Loucy (cell line): Measurements from ENCODE around the gene SLC4A8.

ENCODE experiments used
- H2AFZ ChIP-seq: fragments of 200-600 bp; sonication (generic); 2 replicates; pipeline ENCODE4 v1.6.0; 2016; ENCODE audit warnings: antibody characterized with exemption, mild to moderate bottlenecking, low read length, moderate library complexity
- H3F3A ChIP-seq: fragments of 200-600 bp; 2 replicates; pipeline ENCODE4 v1.6.0; 2016; ENCODE audit warnings: antibody characterized with exemption, low read depth, mild to moderate bottlenecking
- H3K27me3 ChIP-seq: fragments of 200-600 bp; sonication (generic); 2 replicates; pipeline ENCODE4 v1.6.1; 2014; ENCODE audit warnings: low read length, mild to moderate bottlenecking; ENCODE audit not compliant: insufficient read depth, poor library complexity, severe bottlenecking
- H3K36me3 ChIP-seq: fragments of 200-600 bp; sonication (generic); 2 replicates; pipeline ENCODE4 v1.6.1; 2016; ENCODE audit warnings: low read length; ENCODE audit not compliant: insufficient read depth
- H3K4me1 ChIP-seq: fragments of 200-600 bp; sonication (generic); 2 replicates; pipeline ENCODE4 v1.5.1; 2014; ENCODE audit warnings: low read length, mild to moderate bottlenecking; ENCODE audit not compliant: insufficient read depth, poor library complexity, severe bottlenecking
- H3K4me2 ChIP-seq: fragments of 200-600 bp; sonication (generic); 2 replicates; pipeline ENCODE4 v1.6.0; 2014; ENCODE audit warnings: antibody characterized with exemption, low read length, low read depth, mild to moderate bottlenecking; ENCODE audit not compliant: poor library complexity, severe bottlenecking
- H3K4me3 ChIP-seq: fragments of 200-600 bp; sonication (generic); 2 replicates; pipeline ENCODE4 v1.5.1; 2014; ENCODE audit warnings: low read length, mild to moderate bottlenecking, mixed read lengths; ENCODE audit not compliant: poor library complexity, severe bottlenecking
- H3K79me2 ChIP-seq: fragments of 200-600 bp; sonication (generic); 2 replicates; pipeline ENCODE4 v1.6.1; 2014; ENCODE audit warnings: low read length; ENCODE audit not compliant: insufficient read depth
- H3K9ac ChIP-seq: fragments of 200-600 bp; sonication (generic); 2 replicates; pipeline ENCODE4 v1.6.0; 2014; ENCODE audit warnings: mild to moderate bottlenecking, low read depth, low read length, moderate library complexity; ENCODE audit not compliant: poor library complexity, severe bottlenecking
- H3K9me2 ChIP-seq: fragments of 200-600 bp; sonication (generic); replicated peaks from 2 replicates; pipeline ENCODE4 v1.6.1; 2016; ENCODE audit warnings: low read depth, low read length, mixed read lengths
- H3K9me3 ChIP-seq: fragments of 200-600 bp; sonication (generic); 2 replicates; pipeline ENCODE4 v1.6.1; 2014; ENCODE audit warnings: mild to moderate bottlenecking, antibody characterized with exemption, low read length, low read depth; ENCODE audit not compliant: insufficient read depth
- H4K20me1 ChIP-seq: fragments of 200-600 bp; sonication (generic); 2 replicates; pipeline ENCODE4 v1.6.0; 2014; ENCODE audit warnings: antibody characterized with exemption, low read length, mild to moderate bottlenecking; ENCODE audit not compliant: insufficient read depth, poor library complexity, severe bottlenecking
- CTCF ChIP-seq: fragments of 200-600 bp; sonication (generic); conservative IDR thresholded peaks from 2 replicates; pipeline ENCODE4 v1.5.1; 2014; ENCODE audit warnings: mild to moderate bottlenecking, antibody characterized with exemption, low read length
- EZH2phosphoT487 ChIP-seq: fragments of 200-600 bp; IDR thresholded peaks from 2 replicates; pipeline ENCODE4 v1.6.1; 2018; ENCODE audit warnings: antibody characterized with exemption, mild to moderate bottlenecking, moderate library complexity, borderline replicate concordance

Gene SLC4A8

GRCh38 chr12:51531978-51532497, 107.4 kb downstream of the SLC4A8 start:
- peak; percentile 86 for TF ChIP-seq CTCF
- TF ChIP-seq EZH2phosphoT487, result no peak
- no peaks in the 10 kb centered on the region for H3K9me3 ChIP-seq
- peak overlapping the region; percentile 29 for H3K4me3 ChIP-seq
- no peaks in the 10 kb centered on the region for H3F3A ChIP-seq
- peaks cover 5% of the 10 kb centered on the region for H3K4me1 ChIP-seq
- no peaks in the 10 kb centered on the region for H3K9me2 ChIP-seq
- peak overlapping the region; percentile 33 for H3K9ac ChIP-seq
- H2AFZ ChIP-seq, result peak overlapping the region; percentile 92
- H3K4me2 ChIP-seq, result peak overlapping the region; percentile 49
- H3K36me3 ChIP-seq, result no peaks in the 10 kb centered on the region
- no peaks in the 10 kb centered on the region for H3K27me3 ChIP-seq
- H3K79me2 ChIP-seq, result no peaks in the 10 kb centered on the region
- H4K20me1 ChIP-seq, result no peaks in the 10 kb centered on the region

GRCh38 chr12:51533799-51534198, 109.2 kb downstream of the SLC4A8 start:
- Histone ChIP-seq H4K20me1 (no peaks in the 10 kb centered on the region), H3K79me2 (no peaks in the 10 kb centered on the region), H3K27me3 (no peaks in the 10 kb centered on the region), H2AFZ (0 out of 2 replicates have a peak overlapping the region, but pooled peaks have one; percentile 23), H3K4me3 (no peak overlapping the region), H3F3A (no peaks in the 10 kb centered on the region), H3K9me2 (no peaks in the 10 kb centered on the region), H3K9ac (no peak overlapping the region), H3K4me1 (peaks cover 5% of the 10 kb centered on the region), H3K4me2 (no peak overlapping the region), H3K9me3 (no peaks in the 10 kb centered on the region), H3K36me3 (no peaks in the 10 kb centered on the region)
- TF ChIP-seq EZH2phosphoT487 (no peak), CTCF (peak; percentile 23; the same call in 1 of the 2 replicates)

GRCh38 chr12:51534216-51535074, 109.8 kb downstream of the SLC4A8 start:
- H3F3A ChIP-seq, result no peaks in the 10 kb centered on the region
- H3K36me3 ChIP-seq, result no peaks in the 10 kb centered on the region
- H3K4me3 ChIP-seq, result no peak overlapping the region
- H3K9me2 ChIP-seq, result no peaks in the 10 kb centered on the region
- H3K4me2 ChIP-seq, result no peak overlapping the region
- peaks cover 5% of the 10 kb centered on the region for H3K4me1 ChIP-seq
- TF ChIP-seq EZH2phosphoT487, result no peak
- TF ChIP-seq CTCF, result no peak
- H3K79me2 ChIP-seq, result no peaks in the 10 kb centered on the region
- H2AFZ ChIP-seq, result 0 out of 2 replicates have a peak overlapping the region, but pooled peaks have one; percentile 23
- no peaks in the 10 kb centered on the region for H4K20me1 ChIP-seq
- no peaks in the 10 kb centered on the region for H3K9me3 ChIP-seq
- H3K9ac ChIP-seq, result no peak overlapping the region
- H3K27me3 ChIP-seq, result no peaks in the 10 kb centered on the region
